Measurements from ENCODE around the gene DHX38. TPM values are rescaled to one million over a fixed set of nuclear protein-coding genes. Genes with fewer than 3 reads are reported as not detected.

The DHX38 gene
- total and polyA plus RNA-seq, 2 donors (not counting 3 experiments of a cell fraction or from before 2014, with no cell fraction given), result 47.3 to 78.6 TPM

GRCh38 chr16:72149676-72150464 is 56.2 kb downstream of the DHX38 start:
- Histone ChIP-seq H2AFZ (ENCODE audit: low read depth, low read length) (no peak overlapping the region), H3K27me3 (ENCODE audit: control insufficient read depth in 2 of 2, insufficient read depth in 2 of 2, low read length in 2 of 2) (no peaks in the 10 kb centered on the region), H3K9me3 (replicated peaks; ENCODE audit: control insufficient read depth, insufficient read depth, low read length) (no peaks in the 10 kb centered on the region), H3K9ac (replicated peaks; ENCODE audit: extremely low read depth, insufficient read depth, low read length) (no peak overlapping the region), H4K20me1 (replicated peaks; ENCODE audit: control insufficient read depth, extremely low read depth, insufficient read depth, low read length) (no peaks in the 10 kb centered on the region), H3K4me1 (ENCODE audit: control insufficient read depth, extremely low read depth, insufficient read depth, low read length) (no peaks in the 10 kb centered on the region), H3K27ac (ENCODE audit: insufficient read depth, low read depth, low read length) (no peak overlapping the region), H3K9me1 (replicated peaks; ENCODE audit: control insufficient read depth, extremely low read depth, insufficient read depth, low read length) (no peaks in the 10 kb centered on the region), H3K36me3 (ENCODE audit: control insufficient read depth in 2 of 2, extremely low read depth in 1 of 2, insufficient read depth in 2 of 2, low read length in 2 of 2) (no peaks in the 10 kb centered on the region), H3K79me2 (ENCODE audit: control insufficient read depth, insufficient read depth, low read length) (no peaks in the 10 kb centered on the region), H3K4me2 (ENCODE audit: insufficient read depth, low read length) (no peak overlapping the region), H3K4me3 (replicated peaks in 1 of 3; ENCODE audit: insufficient read depth in 1 of 3, low read depth in 1 of 3, low read length in 3 of 3) (no peak overlapping the region)
- CTCF ChIA-PET, result interaction anchor here (1.2 to 2.2 kb wide), 2 partner anchors 25 to 698 kb away, joined by 3 to 8 read pairs; no protein-coding TSS in a partner anchor
- TF ChIP-seq POLR2AphosphoS5 (IDR thresholded peaks at IDR 0.05; ENCODE audit: insufficient read depth, low read depth, low read length) (no peak), CTCF (IDR thresholded peaks at IDR 0.05; ENCODE audit: extremely low read depth in 1 of 2, insufficient read depth in 1 of 2, low read depth in 1 of 2, low read length in 2 of 2) (no peak), EZH2 (IDR thresholded peaks at IDR 0.05; ENCODE audit: borderline replicate concordance, low read depth, low read length, severe bottlenecking) (no peak), POLR2A (IDR thresholded peaks at IDR 0.05; ENCODE audit: low read depth, low read length) (no peak), MAX (IDR thresholded peaks at IDR 0.05; ENCODE audit: insufficient read depth, insufficient read length) (no peak), MYC (IDR thresholded peaks at IDR 0.05; ENCODE audit: low read depth, low read length) (no peak), GATA2 (IDR thresholded peaks at IDR 0.05; ENCODE audit: insufficient read depth, insufficient read length, low read depth, low read length) (no peak), FOS (IDR thresholded peaks at IDR 0.05; ENCODE audit: borderline replicate concordance, insufficient read depth, low read length) (no peak), JUN (IDR thresholded peaks at IDR 0.05; ENCODE audit: borderline replicate concordance, insufficient read depth, insufficient read length, low read depth) (no peak)
- POLR2A ChIA-PET, result no interaction called here
- dilution Hi-C loops (cut with MboI; ENCODE audit: extremely low pct_ligation_motif_present, low sequenced_read_pairs), result loop anchor here (25.0 kb wide), 1 partner anchor 312 kb away; no protein-coding TSS in a partner anchor
- no TSS peak for BruUV-seq (replicated peaks)
- no peak for DNase-seq (ENCODE audit: low read depth, low spot score)
- FAIRE-seq, result no peak
- intact Hi-C loops (cut with micrococcal nuclease), result no loop called here
